ENCODE data around the gene PCYOX1L. TPM values are rescaled to one million over a fixed set of nuclear protein-coding genes. Genes with fewer than 3 reads are reported as not detected.

The PCYOX1L gene
- total RNA-seq, 2 experiments from 2014 or later, result 32.4 to 35.7 TPM

DNA sequence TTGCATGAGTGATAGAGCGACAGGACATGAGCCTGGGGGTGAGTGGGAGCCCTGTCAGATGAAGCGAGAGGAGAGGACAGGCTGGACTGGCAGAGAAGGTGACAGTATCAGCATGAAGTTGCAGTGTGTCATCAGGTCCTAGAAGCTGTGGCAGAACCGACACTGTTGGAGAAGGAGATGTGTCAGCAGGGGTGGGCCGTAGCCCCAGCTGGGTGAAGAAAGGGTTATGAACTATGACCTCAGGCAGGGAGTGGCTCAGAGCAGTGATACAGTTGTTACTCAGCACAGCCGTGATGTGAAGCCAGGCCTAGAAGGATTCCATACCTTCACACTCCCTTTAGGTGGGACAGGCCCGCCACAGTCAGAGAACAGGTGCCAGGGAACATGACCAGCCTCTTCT, 7.6 kb downstream of the PCYOX1L start:
- H3K36me3 Mint-ChIP-seq, result peaks cover 11% of the 10 kb centered on the region
- H3K4me3 Mint-ChIP-seq, result no peak overlapping the region
- H3K9me3 Mint-ChIP-seq, result no peaks in the 10 kb centered on the region
- no peak for ATAC-seq (ENCODE audit: low read depth)
- no peak for DNase-seq
- no peak overlapping the region for H3K27ac Mint-ChIP-seq
- peaks cover 11% of the 10 kb centered on the region for H3K4me1 Mint-ChIP-seq
- no peaks in the 10 kb centered on the region for H3K27me3 Mint-ChIP-seq
- POLR2A ChIA-PET, result interaction anchor here (0.5 to 1.4 kb wide), 2 partner anchors 20 to 120 kb away, joined by 3 to 6 read pairs; partner anchors contain the start of gene GRPEL2

DNA sequence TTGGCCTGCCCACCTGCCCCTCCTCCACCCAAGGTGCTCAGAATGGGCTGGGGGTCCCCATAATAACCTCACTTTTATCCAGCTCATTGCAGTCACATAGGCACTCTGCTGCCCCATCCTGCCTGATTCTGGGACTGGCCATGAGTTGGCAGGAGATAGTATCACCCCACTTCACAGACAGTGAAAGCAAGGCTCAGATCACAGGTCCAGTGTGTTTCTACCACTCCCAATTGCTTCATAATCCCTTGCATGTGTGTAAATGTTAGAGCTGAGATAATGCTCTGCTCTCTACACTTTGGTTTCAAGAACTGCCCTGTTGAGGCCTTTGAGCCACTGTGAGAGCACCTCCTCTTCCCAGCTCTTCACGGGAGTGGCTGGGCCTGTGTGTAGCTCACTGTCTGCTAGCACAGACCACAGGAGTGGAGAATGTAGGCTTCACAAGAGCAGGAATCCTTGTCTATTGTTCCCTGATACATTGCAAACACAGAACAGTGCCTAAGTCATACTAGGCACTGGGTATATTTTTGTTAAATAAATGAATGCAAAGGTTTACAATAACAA, 8.4 kb downstream of the PCYOX1L start:
- Mint-ChIP-seq H3K4me1 (peaks cover 7% of the 10 kb centered on the region), H3K4me3 (no peak overlapping the region), H3K36me3 (peaks cover 8% of the 10 kb centered on the region), H3K9me3 (no peaks in the 10 kb centered on the region), H3K27ac (no peak overlapping the region), H3K27me3 (no peaks in the 10 kb centered on the region)
- DNase-seq (no peak), ATAC-seq (ENCODE audit: low read depth) (no peak)
- POLR2A ChIA-PET, result interaction anchor here (0.9 to 1.4 kb wide), 2 partner anchors 21 to 43 kb away, joined by 3 to 6 read pairs; partner anchors contain the start of gene GRPEL2

DNA sequence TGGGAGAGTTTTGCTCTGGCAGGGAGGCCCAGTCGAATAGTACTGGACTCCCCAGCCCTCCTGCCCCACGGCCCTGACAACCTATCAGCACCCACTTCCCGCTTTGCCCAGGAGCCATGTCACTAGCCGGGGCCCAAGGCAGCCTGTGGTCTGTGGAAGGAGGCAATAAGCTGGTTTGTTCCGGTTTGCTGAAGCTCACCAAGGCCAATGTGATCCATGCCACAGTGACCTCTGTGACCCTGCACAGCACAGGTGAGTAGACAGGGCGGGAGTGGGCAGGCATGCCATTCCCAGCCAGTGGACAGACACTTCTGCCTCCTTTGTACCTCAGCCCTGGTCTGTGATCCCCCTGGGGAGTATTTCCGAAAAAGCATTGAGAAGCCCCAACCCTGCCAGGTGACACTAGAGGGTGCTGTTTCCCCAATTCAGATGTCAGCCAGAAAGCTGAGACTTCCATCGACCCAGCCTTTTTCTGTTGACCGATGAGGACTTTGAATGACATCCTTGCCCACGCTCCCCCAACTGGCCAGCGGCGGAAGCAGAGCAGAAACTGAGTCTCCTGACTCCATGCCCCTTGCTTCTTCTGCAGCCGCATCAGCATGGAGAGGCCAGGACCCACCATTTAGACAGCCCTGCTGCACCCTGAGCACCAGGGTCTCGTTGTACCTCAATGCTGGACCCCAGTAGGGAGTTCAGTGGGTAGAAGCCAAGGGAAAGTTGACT, 9.6 kb downstream of the PCYOX1L start:
- peak overlapping the region; percentile 10 for H3K27ac Mint-ChIP-seq
- DNase-seq, result peak; percentile 52
- POLR2A ChIA-PET, result interaction anchor here (0.6 to 2.1 kb wide), 7 partner anchors 9 to 246 kb away, joined by 3 to 7 read pairs (median 3); partner anchors contain the start of gene PCYOX1L
- peaks cover 9% of the 10 kb centered on the region for H3K4me1 Mint-ChIP-seq
- peak; percentile 67 for ATAC-seq (ENCODE audit: low read depth)
- no peaks in the 10 kb centered on the region for H3K9me3 Mint-ChIP-seq
- no peaks in the 10 kb centered on the region for H3K27me3 Mint-ChIP-seq
- peaks cover 8% of the 10 kb centered on the region for H3K36me3 Mint-ChIP-seq
- no peak overlapping the region for H3K4me3 Mint-ChIP-seq

- H3K4me1 Mint-ChIP-seq, result peaks cover 7% of the 10 kb centered on the region
- H3K36me3 Mint-ChIP-seq, result peaks cover 8% of the 10 kb centered on the region
- no peaks in the 10 kb centered on the region for H3K27me3 Mint-ChIP-seq
- no peaks in the 10 kb centered on the region for H3K9me3 Mint-ChIP-seq
- ATAC-seq (ENCODE audit: low read depth) (no peak), DNase-seq (no peak)
- POLR2A ChIA-PET, result interaction anchor here (0.8 to 2.1 kb wide), 3 partner anchors 10 to 50 kb away, joined by 3 to 7 read pairs (median 4); partner anchors contain the start of gene PCYOX1L
- no peak overlapping the region for H3K27ac Mint-ChIP-seq
- H3K4me3 Mint-ChIP-seq, result no peak overlapping the region
These were observed 10.3 kb downstream of the PCYOX1L start for GRCh38 chr5:149367972-149368645.

GRCh38 chr5:149370878-149371277, 13.0 kb downstream of the PCYOX1L start:
- POLR2A ChIA-PET, result interaction anchor here (1.2 to 1.4 kb wide), 2 partner anchors 25 to 27 kb away, joined by 6 read pairs; partner anchors contain the start of gene GRPEL2
- peaks cover 3% of the 10 kb centered on the region for H3K4me1 Mint-ChIP-seq
- H3K36me3 Mint-ChIP-seq, result no peaks in the 10 kb centered on the region
- no peak overlapping the region for H3K27ac Mint-ChIP-seq
- H3K27me3 Mint-ChIP-seq, result no peaks in the 10 kb centered on the region
- DNase-seq, result no peak
- H3K9me3 Mint-ChIP-seq, result no peaks in the 10 kb centered on the region
- no peak for ATAC-seq (ENCODE audit: low read depth)
- H3K4me3 Mint-ChIP-seq, result no peak overlapping the region

DNA sequence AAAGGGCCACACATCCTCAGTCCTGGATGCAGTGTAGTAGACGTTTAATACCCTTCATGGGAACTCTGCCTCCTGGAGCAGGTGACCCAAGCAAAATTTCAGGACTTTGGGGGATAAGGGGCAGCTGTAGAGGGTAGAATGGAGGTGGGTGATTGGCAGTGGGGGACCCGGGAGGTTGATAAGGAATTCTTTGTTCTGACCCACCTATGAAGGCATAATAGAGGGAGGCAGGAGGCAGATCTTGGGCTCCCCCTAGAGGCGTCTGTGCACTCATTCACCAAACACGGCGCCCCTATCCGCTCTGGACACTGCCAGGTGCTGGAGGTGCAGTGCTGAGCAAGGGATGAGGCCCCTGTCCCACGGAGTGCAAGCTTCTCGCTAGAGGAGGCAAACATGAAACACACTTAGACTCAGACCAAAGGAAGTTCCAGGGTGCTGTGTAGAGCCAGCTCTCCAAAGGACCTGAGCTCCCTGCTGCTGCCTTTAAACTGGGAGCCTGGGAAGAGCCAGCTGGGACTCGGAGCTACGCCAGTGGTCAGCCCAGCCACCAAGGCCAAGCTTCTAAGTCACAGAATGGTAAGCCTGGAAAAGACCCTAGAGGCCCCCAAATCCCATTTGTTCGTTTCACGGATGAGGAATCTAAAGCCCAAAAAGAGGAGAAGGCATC, 13.6 kb downstream of the PCYOX1L start:
- Mint-ChIP-seq H3K9me3 (no peaks in the 10 kb centered on the region), H3K27ac (no peak overlapping the region), H3K4me3 (no peak overlapping the region), H3K27me3 (no peaks in the 10 kb centered on the region), H3K4me1 (peaks cover 3% of the 10 kb centered on the region), H3K36me3 (no peaks in the 10 kb centered on the region)
- DNase-seq (peak; percentile 70), ATAC-seq (ENCODE audit: low read depth) (peak; percentile 86)
- POLR2A ChIA-PET, result interaction anchor here (0.6 to 1.4 kb wide), 4 partner anchors 13 to 54 kb away, joined by 3 to 6 read pairs (median 5); partner anchors contain the start of gene GRPEL2

- POLR2A ChIA-PET, result interaction anchor here (0.6 to 1.4 kb wide), 5 partner anchors 10 to 55 kb away, joined by 3 to 6 read pairs (median 6); partner anchors contain the start of gene GRPEL2
- Mint-ChIP-seq H3K9me3 (no peaks in the 10 kb centered on the region), H3K4me3 (no peak overlapping the region), H3K36me3 (no peaks in the 10 kb centered on the region), H3K4me1 (peaks cover 3% of the 10 kb centered on the region), H3K27ac (no peak overlapping the region), H3K27me3 (no peaks in the 10 kb centered on the region)
- no peak for DNase-seq
- ATAC-seq (ENCODE audit: low read depth), result no peak
These were observed 14.4 kb downstream of the PCYOX1L start for GRCh38 chr5:149372076-149372795.

GRCh38 chr5:149372932-149373331, 15.1 kb downstream of the PCYOX1L start:
- no peak overlapping the region for H3K27ac Mint-ChIP-seq
- no peak for ATAC-seq (ENCODE audit: low read depth)

DNA sequence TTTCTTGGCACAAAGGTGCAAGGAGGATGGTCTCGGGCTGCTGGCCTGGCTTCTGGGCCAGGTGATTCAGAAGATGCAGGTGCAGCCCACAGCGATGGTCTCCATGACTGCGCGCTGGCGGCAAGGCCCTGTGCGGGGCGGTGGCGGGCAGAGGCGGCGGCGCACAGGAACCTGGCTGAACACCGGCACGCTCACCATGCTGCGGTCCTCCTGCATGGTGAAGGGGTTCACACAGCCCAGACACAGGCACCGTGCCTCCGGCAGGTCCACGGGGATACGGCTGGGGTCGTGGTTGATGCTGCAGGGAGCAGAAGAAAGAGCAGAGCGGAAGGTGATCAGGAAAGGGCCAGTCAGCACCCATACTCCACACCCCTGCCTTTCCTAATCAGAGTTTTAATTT, 16.5 kb downstream of the PCYOX1L start:
- Mint-ChIP-seq H3K27ac (no peak overlapping the region), H3K4me3 (no peak overlapping the region), H3K9me3 (no peaks in the 10 kb centered on the region), H3K27me3 (no peaks in the 10 kb centered on the region), H3K36me3 (no peaks in the 10 kb centered on the region), H3K4me1 (peaks cover 3% of the 10 kb centered on the region)
- POLR2A ChIA-PET, result no interaction called here
- ATAC-seq (ENCODE audit: low read depth) (no peak), DNase-seq (no peak)

More at GRCh38 chr5:149372932-149373331, 15.1 kb downstream of the PCYOX1L start:
- H3K4me1 Mint-ChIP-seq, result peaks cover 3% of the 10 kb centered on the region
- no peaks in the 10 kb centered on the region for H3K9me3 Mint-ChIP-seq
- no peak overlapping the region for H3K4me3 Mint-ChIP-seq
- POLR2A ChIA-PET, result no interaction called here
- no peak for DNase-seq
- H3K27me3 Mint-ChIP-seq, result no peaks in the 10 kb centered on the region
- H3K36me3 Mint-ChIP-seq, result no peaks in the 10 kb centered on the region

GRCh38 chr5:149374801-149375200, 17.0 kb downstream of the PCYOX1L start:
- Mint-ChIP-seq H3K27ac (no peak overlapping the region), H3K36me3 (no peaks in the 10 kb centered on the region), H3K4me1 (peaks cover 3% of the 10 kb centered on the region), H3K9me3 (no peaks in the 10 kb centered on the region), H3K27me3 (no peaks in the 10 kb centered on the region), H3K4me3 (no peak overlapping the region)
- DNase-seq, result no peak
- POLR2A ChIA-PET, result no interaction called here
- no peak for ATAC-seq (ENCODE audit: low read depth)

- Mint-ChIP-seq H3K9me3 (no peaks in the 10 kb centered on the region), H3K4me3 (no peak overlapping the region), H3K27ac (no peak overlapping the region), H3K36me3 (no peaks in the 10 kb centered on the region), H3K4me1 (peaks cover 3% of the 10 kb centered on the region), H3K27me3 (no peaks in the 10 kb centered on the region)
- POLR2A ChIA-PET, result no interaction called here
- no peak for DNase-seq
- ATAC-seq (ENCODE audit: low read depth), result no peak
These were observed 17.6 kb downstream of the PCYOX1L start for GRCh38 chr5:149375434-149375833.

GRCh38 chr5:149376104-149376503, 18.3 kb downstream of the PCYOX1L start:
- Mint-ChIP-seq H3K9me3 (no peaks in the 10 kb centered on the region), H3K4me1 (peaks cover 3% of the 10 kb centered on the region), H3K27ac (peak overlapping the region; percentile 17), H3K4me3 (no peak overlapping the region), H3K27me3 (no peaks in the 10 kb centered on the region), H3K36me3 (no peaks in the 10 kb centered on the region)
- DNase-seq (no peak), ATAC-seq (ENCODE audit: low read depth) (no peak)
- POLR2A ChIA-PET, result no interaction called here
